SKM-1 treated with dmso at 0.1 percent for 144 hours (cell line): ENCODE data around the gene COX14.
"Not testable (repeated sequence)": the region's sequence is repeated elsewhere in the genome, so short reads cannot be mapped to it uniquely, and the experiment has no call there.

Source experiments
- DNase-seq: peaks from one replicate; lab custom pipeline; 2025; ENCODE audit not compliant: unreplicated experiment; lab: John Stamatoyannopoulos, UW

Gene COX14

DNA sequence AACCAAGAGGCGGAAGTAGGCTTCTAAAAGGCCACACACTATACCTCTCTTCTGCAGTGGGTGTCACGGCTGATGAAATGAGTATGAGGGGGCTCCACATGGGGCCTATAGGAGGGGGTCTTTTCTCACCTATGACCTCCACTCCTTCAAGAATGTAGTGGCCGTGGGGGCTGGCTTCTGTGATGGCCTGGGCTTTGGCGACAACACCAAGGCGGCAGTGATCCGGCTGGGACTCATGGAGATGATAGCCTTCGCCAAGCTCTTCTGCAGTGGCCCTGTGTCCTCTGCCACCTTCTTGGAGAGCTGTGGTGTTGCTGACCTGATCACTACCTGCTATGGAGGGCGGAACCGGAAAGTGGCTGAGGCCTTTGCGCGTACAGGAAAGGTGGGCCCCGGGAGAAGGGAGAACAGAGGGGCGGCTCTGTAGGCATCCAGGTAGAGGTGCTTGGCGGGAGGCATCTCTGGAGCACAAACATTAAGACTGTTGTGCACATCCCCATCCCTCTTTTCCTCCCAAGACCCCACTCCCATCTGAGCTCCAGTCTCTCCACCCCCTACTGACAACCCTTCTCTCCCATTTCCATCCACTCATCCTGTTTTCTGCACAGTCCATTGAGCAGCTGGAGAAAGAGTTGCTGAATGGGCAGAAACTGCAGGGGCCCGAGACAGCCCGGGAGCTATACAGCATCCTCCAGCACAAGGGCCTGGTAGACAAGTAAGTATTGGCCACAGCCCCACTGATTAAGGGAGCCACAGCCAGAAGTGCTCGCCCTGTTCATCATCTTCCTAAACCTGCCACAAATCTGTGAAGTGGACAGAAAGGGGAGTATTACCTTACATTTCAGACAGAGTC, 4.4 kb upstream of the COX14 start:
- DNase-seq: no peak

DNA sequence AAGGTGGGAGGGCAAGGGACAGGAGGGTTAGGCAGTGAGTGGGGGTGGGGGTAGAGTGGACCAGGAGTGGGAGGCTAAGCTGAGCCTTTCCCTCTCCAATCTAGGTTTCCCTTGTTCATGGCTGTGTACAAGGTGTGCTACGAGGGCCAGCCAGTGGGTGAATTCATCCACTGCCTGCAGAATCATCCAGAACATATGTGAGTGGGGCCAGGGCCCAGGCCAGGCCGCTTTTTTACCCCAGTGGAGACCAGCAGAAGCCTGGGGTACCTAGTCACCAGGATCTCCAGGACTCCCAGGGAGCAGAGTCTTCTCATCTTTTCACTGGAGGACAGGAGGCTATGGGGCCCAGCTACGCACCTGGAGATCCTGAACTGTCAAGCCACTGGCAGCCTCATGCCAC, 2.7 kb upstream of the COX14 start:
- no peak for DNase-seq

DNA sequence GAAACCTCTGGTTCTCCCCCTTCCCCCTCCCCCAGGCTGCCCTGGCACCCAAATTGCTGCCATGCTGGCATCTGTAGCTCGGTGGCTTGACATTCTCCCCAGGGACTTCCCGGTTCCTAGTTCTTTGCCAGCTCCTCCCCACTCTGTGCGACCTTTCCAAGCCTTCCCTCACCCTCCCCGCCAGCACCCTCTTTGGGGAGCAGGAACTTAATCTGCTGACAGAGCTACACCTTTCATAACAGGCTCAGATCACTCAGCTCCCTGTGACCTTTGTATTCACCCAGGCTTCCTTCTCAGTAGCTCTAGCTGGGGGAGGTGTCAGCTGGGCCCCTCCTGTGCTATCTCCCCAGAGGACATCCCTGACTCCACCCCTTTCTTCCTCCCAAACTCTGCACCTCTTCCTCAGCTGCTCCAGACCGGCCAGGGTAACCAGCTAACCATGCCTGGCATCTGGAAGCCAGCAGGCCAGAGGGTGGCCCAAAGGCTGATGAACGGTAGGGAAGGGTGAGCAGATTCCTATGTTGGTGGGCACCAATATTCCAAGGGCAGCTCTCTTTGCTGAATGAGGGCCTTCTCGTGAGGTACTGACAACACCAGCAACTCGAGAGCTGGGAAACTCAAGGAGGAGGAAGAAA, 1.8 kb upstream of the COX14 start:
- DNase-seq: peak; percentile 13

DNA sequence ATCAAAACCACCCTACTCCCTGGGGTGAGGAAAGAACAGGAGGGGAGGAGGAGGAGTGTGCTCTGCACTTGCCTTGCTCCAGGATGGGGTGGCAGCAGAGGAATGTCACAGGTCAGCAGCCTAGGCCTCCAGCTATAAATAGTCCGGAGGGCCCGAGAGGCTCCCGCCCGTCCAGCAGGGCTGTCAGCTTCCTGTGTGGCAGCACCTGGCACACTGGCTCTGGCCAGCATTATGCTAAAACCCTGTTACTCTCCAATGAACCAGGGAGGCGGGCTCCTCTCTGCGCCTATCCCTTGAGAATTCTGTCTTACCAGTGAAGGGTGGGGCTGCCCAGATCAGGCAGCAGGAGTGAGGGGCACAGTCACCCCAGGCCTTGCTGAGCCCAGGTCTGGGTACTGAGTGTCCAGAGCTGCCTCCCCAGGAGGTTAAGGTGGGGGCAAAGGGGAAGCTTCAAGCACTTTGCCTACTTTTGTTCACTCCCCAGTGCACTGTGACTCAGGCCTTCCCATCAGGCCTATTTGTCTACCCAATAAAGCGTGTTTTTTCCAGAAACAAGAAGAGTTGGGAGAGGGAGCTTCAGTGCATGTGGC, 1.2 kb upstream of the COX14 start:
- no peak for DNase-seq

DNA sequence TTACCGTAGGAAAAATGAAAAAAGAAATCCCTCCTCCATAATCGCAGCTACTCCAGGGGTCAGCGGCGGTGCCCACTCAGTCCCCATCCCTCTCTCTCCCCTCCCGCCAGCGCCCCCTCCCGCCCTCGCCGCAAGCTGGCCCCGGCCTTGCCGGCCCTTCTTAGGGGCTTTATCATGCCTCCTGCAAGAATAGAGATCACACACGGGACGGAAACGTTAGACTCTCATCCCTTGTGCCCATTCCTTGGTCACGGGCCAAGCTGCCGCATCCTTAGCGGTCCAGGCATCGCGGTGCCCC, 692 bp upstream of the COX14 start:
- DNase-seq: no peak

DNA sequence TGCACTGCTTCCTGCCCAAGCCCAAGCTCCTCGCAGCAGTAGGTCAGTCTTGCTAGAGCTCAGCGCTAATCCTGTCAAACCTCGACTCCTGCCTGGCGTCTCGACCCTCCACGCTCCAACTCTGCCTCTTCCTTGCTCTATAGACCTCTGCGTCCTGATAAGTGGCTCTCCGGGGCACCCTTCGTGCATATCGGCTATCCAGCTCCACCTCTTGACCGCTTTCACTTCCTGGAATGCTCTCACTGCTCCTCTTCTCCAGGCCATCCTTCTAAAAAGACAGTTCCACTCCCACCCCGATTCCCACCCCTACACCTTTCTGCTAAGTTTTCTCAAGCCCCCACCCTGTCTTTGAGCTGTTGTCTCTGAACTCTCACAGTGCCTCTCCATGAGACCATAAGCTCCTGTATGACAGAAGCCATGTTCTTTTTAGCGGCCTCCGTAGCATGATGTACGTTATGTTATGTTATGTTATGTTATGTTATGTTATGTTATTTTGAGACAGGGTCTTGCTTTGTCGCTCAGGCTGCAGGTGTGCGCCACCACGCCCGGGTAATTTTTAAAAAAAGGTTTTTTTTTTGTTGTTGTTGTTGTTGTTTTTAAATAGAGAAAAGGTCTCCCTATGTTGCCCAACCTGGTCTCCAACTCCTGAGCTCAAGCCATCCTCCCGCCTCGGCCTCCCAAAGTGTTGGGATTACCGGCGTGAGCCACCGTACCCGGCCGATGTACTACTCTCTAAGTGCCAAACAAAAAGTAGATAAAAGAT, 601 bp downstream of the COX14 start:
- DNase-seq: no peak

DNA sequence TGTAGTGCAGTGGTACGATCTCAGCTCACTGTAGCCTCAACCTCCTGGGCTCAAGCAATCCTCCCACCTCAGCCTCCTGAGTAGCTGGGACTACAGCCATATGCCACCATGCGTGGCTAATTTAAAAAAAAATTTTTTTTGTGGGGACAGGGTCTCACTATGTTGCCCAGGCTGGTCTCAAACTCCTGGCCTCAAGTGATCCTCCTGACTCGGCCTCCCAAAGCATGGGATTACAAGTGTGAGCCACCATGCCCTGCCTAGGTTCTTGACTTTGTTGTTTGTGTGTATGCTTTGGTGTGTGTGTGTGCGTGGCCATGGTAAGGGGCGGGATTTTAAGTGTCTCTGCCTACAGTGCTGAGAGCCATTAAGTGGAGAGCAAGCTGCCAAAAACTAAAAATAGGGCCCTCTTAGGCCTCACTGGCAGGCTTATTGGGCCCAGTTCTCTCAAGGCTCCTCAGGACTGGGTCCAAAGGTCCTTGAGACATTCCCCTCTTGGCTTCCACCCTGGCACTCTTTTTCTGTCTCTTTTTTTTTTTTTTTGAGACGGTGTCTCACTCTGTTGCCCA, 5.1 kb downstream of the COX14 start:
- DNase-seq: no peak

DNA sequence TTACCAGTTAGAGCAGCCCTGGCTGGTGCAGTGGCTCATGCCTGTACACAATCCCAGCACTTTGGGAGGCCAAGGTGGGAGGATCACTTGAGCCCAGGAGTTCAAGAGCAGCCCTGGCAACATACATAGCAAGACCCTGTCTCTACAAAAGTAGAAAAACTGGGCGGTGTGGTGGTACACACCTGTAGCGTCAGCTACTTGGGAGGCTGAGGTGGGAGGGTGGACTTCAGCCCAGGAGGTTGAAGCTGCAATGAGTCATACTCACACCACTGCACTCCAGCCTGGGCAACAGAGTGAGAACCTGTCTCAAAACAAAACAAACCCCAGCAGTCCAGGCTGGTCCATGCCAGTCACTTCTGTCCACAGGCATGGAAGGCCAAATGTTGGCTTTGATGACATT, 7.4 kb downstream of the COX14 start:
- DNase-seq: no peak

- no peak for DNase-seq
Measured at GRCh38 chr12:50120521-50120920, 8.5 kb downstream of the COX14 start.

DNA sequence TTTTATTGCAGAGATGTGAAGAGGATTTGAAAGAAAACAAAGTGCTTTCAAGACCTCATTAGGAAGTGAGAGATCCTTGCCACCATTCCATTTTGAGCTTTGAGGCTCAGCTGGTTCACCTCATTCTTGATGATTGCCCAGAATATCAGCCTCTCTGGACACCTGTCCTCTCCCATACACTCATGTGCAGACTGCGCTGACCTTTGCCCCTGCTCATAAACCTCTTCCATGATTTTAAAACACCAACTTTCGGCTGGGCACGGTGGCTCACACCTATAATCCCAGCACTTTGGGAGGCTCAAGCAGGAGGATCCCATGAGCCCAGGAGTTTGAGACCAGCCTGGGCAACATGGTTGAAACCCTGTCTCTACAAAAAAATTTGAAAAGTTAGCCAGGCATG, 8.9 kb downstream of the COX14 start:
- no peak for DNase-seq

GRCh38 chr12:50121641-50122040, 9.6 kb downstream of the COX14 start:
- DNase-seq: no peak

- no peak for DNase-seq
Measured at GRCh38 chr12:50123203-50123602, 11.2 kb downstream of the COX14 start.

- no peak for DNase-seq
Measured at GRCh38 chr12:50127546-50127945, 15.5 kb downstream of the COX14 start.

DNA sequence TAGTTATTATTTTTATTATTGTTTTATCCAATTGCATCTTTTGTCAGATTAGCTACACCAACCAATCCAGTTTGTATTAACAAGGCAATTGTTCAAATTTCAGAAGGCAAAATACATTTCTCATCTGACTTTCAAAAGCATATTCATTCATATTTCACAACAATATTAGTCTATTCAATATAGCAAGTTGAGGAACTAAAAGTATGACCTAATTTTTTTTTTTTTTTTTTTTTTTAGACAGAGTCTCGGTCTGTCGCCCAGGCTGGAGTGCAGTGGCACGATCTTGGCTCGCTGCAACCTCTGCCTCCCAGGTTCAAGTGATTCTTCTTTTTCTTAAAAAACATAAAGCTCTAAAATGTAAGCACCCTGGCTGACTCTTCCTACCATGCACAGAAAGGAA, 17.3 kb downstream of the COX14 start:
- DNase-seq: no peak

DNA sequence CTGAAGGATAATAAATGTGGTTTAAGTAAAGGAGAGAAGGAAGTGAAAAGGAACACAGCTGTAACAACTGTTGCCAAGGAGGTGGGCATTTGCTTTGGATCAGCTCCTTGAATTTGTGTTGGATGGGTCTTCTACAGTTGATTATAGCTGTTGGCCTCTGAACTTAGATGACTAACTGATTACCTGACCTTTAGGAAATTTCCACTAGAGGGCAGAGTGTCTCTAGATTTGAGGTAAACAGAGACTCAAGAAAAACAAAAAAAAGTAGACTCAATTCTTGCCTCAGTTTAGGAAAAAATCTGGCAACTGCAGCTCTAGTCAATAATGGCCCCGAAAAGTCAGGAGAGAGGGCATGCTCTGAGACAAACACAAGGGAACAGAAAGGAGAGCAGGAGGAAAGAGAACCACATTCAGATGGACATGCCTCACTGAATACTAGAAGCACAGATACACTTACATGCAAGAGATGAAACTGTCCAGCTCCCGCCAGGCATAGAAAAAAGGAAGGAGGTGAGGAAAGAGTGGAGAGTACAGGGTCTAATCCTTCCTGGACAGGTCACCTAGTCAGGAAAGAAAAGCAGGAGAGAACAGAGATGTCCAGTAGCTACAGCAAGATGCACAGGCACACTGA, 20.6 kb downstream of the COX14 start:
- no peak for DNase-seq

GRCh38 chr12:50142993-50143392, 31.0 kb downstream of the COX14 start:
- DNase-seq: no peak

GRCh38 chr12:50145439-50145838, 33.4 kb downstream of the COX14 start:
- no peak for DNase-seq

- no peak for DNase-seq
Measured at GRCh38 chr12:50147281-50147680, 35.2 kb downstream of the COX14 start.

- not testable (repeated sequence) for DNase-seq
Measured at GRCh38 chr12:50148011-50148410, 36.0 kb downstream of the COX14 start.

DNA sequence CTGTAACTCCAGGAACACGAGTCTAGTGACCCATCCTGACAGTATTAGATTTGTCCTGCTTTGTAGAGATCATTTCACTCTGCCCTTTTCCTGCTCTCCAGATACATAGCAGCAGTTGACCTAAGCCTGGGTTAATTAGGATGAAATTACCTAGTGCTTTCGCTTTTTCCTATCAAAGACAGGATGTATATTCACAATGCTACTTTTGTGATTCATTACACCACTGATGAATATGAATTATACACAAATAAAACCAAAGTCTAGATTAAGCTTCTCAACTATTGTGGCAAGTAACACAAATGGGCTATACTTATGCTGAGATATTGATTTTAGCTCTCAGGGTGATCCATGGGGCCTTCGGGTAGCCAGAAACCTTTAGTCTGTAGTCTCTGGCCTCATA, 37.3 kb downstream of the COX14 start:
- no peak for DNase-seq
